Measurements from ENCODE around the gene VSIR. TPM values are rescaled to one million over a fixed set of nuclear protein-coding genes. Genes with fewer than 3 reads are reported as not detected.

The VSIR gene
- total RNA-seq, 1 experiment from 2014 or later = 18.5 TPM

DNA sequence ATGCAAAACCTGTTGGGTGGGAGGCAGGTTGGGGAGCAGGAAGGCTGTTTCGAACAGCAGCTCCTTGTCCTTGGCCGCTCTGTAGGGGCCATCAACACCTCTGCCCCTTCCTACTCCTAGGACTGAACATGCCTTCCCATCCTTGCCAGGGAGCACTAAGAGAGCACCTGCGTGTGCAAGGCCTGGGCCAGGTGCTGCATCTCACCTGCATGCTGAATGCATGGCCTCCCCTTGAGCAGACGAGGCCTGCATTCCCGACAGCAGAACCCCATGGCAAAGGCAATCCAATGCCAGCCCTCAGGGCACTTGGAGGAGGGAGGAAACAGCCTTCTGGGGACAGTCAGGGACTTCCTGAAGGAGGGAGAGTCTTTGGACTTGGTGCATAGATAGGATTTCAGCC is 11.0 kb downstream of the VSIR start:
- BruUV-seq (replicated peaks) = no TSS peak
- intact Hi-C loops (cut with micrococcal nuclease) = no loop called here
- Histone ChIP-seq H2AFZ (ENCODE audit: low read depth, low read length, poor library complexity, severe bottlenecking) (no peak overlapping the region), H3K27me3 (ENCODE audit: insufficient read depth, low read length) (no peaks in the 10 kb centered on the region), H3K4me3 (replicated peaks in 1 of 2; ENCODE audit: low read depth in 1 of 2, low read length in 2 of 2) (no peak overlapping the region), H3K9me2 (ENCODE audit: insufficient read depth) (no peaks in the 10 kb centered on the region), H3K27ac (ENCODE audit: low read depth, low read length) (no peak overlapping the region), H3K79me2 (ENCODE audit: insufficient read depth, low read length) (0 out of 2 replicates have a peak, but pooled peaks cover 3% of the 10 kb centered on the region), H3K9ac (ENCODE audit: low read length) (no peak overlapping the region), H3K9me3 (ENCODE audit: control insufficient read depth in 1 of 2, insufficient read depth in 1 of 2, low read depth in 1 of 2, low read length in 2 of 2) (no peaks in the 10 kb centered on the region), H4K20me1 (ENCODE audit: insufficient read depth) (no peaks in the 10 kb centered on the region), H3K4me2 (ENCODE audit: low read length) (no peak overlapping the region; the same call in 1 of the 2 replicates), H3K36me3 (ENCODE audit: control insufficient read depth in 1 of 2, insufficient read depth in 2 of 2, low read length in 2 of 2) (no peaks in the 10 kb centered on the region), H3K4me1 (ENCODE audit: control insufficient read depth in 1 of 2, insufficient read depth in 2 of 2, low read length in 2 of 2) (peaks cover 39 to 83% of the 10 kb centered on the region in 2 experiments)
- ChIA-PET POLR2A (interaction anchor here (1.0 kb wide), 1 partner anchor 11 kb away, joined by 3 read pairs; the partner anchor contains the start of gene VSIR), RAD21 (ENCODE audit: low non-redundant PET in 1 of 2, low total read pairs in 2 of 2, uncharacterized antibody in 2 of 2, unreplicated experiment in 2 of 2) (no interaction called here), CTCF (no interaction called here)
- no peak for DNase-seq (ENCODE audit: low read depth, low spot score)
- no peak for ATAC-seq
- no peak for TF ChIP-seq RAD21 (IDR thresholded peaks at IDR 0.05; ENCODE audit: low read depth)
- TF ChIP-seq, protein P1, sequence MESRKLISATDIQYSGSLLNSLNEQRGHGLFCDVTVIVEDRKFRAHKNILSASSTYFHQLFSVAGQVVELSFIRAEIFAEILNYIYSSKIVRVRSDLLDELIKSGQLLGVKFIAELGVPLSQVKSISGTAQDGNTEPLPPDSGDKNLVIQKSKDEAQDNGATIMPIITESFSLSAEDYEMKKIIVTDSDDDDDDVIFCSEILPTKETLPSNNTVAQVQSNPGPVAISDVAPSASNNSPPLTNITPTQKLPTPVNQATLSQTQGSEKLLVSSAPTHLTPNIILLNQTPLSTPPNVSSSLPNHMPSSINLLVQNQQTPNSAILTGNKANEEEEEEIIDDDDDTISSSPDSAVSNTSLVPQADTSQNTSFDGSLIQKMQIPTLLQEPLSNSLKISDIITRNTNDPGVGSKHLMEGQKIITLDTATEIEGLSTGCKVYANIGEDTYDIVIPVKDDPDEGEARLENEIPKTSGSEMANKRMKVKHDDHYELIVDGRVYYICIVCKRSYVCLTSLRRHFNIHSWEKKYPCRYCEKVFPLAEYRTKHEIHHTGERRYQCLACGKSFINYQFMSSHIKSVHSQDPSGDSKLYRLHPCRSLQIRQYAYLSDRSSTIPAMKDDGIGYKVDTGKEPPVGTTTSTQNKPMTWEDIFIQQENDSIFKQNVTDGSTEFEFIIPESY (IDR thresholded peaks at IDR 0.05; ENCODE audit: extremely low read depth, insufficient replicate concordance, low read length) = no peak
- no peak for TF ChIP-seq EZH2phosphoT487 (IDR thresholded peaks at IDR 0.05; ENCODE audit: borderline replicate concordance)
- TF ChIP-seq, protein P2, sequence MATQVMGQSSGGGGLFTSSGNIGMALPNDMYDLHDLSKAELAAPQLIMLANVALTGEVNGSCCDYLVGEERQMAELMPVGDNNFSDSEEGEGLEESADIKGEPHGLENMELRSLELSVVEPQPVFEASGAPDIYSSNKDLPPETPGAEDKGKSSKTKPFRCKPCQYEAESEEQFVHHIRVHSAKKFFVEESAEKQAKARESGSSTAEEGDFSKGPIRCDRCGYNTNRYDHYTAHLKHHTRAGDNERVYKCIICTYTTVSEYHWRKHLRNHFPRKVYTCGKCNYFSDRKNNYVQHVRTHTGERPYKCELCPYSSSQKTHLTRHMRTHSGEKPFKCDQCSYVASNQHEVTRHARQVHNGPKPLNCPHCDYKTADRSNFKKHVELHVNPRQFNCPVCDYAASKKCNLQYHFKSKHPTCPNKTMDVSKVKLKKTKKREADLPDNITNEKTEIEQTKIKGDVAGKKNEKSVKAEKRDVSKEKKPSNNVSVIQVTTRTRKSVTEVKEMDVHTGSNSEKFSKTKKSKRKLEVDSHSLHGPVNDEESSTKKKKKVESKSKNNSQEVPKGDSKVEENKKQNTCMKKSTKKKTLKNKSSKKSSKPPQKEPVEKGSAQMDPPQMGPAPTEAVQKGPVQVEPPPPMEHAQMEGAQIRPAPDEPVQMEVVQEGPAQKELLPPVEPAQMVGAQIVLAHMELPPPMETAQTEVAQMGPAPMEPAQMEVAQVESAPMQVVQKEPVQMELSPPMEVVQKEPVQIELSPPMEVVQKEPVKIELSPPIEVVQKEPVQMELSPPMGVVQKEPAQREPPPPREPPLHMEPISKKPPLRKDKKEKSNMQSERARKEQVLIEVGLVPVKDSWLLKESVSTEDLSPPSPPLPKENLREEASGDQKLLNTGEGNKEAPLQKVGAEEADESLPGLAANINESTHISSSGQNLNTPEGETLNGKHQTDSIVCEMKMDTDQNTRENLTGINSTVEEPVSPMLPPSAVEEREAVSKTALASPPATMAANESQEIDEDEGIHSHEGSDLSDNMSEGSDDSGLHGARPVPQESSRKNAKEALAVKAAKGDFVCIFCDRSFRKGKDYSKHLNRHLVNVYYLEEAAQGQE (IDR thresholded peaks at IDR 0.05; ENCODE audit: low read depth) = no peak
- TF ChIP-seq YY1 (IDR thresholded peaks at IDR 0.05; ENCODE audit: extremely low read depth, insufficient replicate concordance, low read depth, low read length) = no peak
- TF ChIP-seq CBX3 (IDR thresholded peaks at IDR 0.05; ENCODE audit: low read depth) = no peak
- no peak for TF ChIP-seq SIN3A (IDR thresholded peaks at IDR 0.05; ENCODE audit: low read depth)
- TF ChIP-seq SP1 (IDR thresholded peaks at IDR 0.05; ENCODE audit: low read depth) = no peak
- TF ChIP-seq, protein P3, sequence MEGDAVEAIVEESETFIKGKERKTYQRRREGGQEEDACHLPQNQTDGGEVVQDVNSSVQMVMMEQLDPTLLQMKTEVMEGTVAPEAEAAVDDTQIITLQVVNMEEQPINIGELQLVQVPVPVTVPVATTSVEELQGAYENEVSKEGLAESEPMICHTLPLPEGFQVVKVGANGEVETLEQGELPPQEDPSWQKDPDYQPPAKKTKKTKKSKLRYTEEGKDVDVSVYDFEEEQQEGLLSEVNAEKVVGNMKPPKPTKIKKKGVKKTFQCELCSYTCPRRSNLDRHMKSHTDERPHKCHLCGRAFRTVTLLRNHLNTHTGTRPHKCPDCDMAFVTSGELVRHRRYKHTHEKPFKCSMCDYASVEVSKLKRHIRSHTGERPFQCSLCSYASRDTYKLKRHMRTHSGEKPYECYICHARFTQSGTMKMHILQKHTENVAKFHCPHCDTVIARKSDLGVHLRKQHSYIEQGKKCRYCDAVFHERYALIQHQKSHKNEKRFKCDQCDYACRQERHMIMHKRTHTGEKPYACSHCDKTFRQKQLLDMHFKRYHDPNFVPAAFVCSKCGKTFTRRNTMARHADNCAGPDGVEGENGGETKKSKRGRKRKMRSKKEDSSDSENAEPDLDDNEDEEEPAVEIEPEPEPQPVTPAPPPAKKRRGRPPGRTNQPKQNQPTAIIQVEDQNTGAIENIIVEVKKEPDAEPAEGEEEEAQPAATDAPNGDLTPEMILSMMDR (IDR thresholded peaks at IDR 0.05 in 2 of 3, conservative IDR thresholded peaks at IDR 0.05 in 1 of 3; ENCODE audit: borderline replicate concordance in 1 of 3, insufficient read depth in 1 of 3, low read depth in 2 of 3, low read length in 2 of 3) = no peak
- TF ChIP-seq, protein P4, sequence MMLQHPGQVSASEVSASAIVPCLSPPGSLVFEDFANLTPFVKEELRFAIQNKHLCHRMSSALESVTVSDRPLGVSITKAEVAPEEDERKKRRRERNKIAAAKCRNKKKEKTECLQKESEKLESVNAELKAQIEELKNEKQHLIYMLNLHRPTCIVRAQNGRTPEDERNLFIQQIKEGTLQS (IDR thresholded peaks at IDR 0.05) = no peak
- no peak for TF ChIP-seq POLR2AphosphoS5 (IDR thresholded peaks at IDR 0.05; ENCODE audit: low read depth, low read length)
- TF ChIP-seq EZH2 (IDR thresholded peaks at IDR 0.05) = no peak
- no peak for TF ChIP-seq TCF7L2 (IDR thresholded peaks at IDR 0.05; ENCODE audit: borderline replicate concordance, extremely low read depth, insufficient read depth, insufficient read length)
- TF ChIP-seq, protein P5, sequence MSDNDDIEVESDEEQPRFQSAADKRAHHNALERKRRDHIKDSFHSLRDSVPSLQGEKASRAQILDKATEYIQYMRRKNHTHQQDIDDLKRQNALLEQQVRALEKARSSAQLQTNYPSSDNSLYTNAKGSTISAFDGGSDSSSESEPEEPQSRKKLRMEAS (IDR thresholded peaks at IDR 0.05) = no peak
- no peak for TF ChIP-seq JUND (IDR thresholded peaks at IDR 0.05)
- no peak for TF ChIP-seq ELF1 (IDR thresholded peaks at IDR 0.05; ENCODE audit: borderline replicate concordance, low read depth)
- no peak for TF ChIP-seq POLR2A (IDR thresholded peaks at IDR 0.05; ENCODE audit: borderline replicate concordance, extremely low read depth, insufficient read depth, insufficient read length)
- no peak for TF ChIP-seq EGR1 (IDR thresholded peaks at IDR 0.05; ENCODE audit: low read depth)
- no peak for TF ChIP-seq ZNF274 (IDR thresholded peaks at IDR 0.05; ENCODE audit: low read depth, low read length)
- TF ChIP-seq SRF (IDR thresholded peaks at IDR 0.05; ENCODE audit: low read depth) = no peak

Data from HCT116 (cell line).